DMS114 treated with DMSO at 0.1 percent for 48 hours (cell line): ENCODE data around the gene SFSWAP.
"Not testable (repeated sequence)": the region's sequence is repeated elsewhere in the genome, so short reads cannot be mapped to it uniquely, and the experiment has no call there.

Experiments
- DNase-seq: peaks from one replicate; lab custom pipeline; 2025; ENCODE audit not compliant: unreplicated experiment; lab: John Stamatoyannopoulos, UW

Gene SFSWAP

DNA sequence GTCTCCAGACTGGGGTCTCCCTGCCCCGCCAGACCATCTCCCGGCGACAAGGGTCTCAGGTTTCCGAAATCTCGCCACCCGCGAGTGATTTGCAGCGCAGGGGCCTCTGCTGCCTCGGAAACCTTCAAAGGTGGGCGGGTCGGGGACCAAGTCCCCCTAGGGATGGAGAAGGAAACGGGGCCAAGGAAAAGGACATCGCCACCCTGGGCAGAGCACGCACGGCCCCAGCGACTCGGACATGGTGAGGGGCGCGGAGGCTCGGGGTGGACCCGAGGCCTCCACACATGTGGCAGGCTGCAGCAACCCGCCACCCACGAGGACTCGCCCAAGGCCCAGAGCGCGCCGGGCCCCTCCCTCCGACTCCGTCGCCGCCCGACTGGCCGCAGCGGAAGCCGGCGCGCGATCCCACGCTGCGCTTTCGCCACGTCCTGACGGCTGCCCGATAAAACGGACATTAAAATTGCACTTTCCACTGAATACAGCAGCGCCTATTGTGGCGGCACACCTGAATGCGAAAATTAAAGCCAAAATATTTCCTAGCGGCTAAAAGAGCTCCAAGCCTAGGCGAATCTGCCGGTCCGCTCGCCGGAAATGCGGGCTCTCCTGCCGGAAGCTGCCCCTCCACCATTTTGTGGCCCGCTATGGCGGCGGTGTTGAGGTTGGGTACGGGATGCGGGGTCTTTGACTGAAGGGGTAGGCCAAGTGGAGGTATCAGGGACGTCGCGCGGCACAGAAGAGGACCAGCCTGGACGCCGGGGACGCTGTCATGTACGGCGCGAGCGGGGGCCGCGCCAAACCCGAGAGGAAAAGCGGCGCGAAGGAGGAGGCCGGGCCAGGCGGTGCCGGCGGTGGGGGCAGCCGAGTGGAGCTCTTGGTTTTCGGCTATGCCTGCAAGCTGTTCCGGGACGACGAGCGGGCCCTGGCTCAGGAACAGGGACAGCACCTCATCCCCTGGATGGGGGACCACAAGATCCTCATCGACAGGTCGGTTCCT lies at the start of gene SFSWAP:
Gene SFSWAP (plus strand): TSS at position 627 of the 994 bp plus-strand sequence. CDS start 140 bp downstream, at position 767.
- peak; percentile 74 for DNase-seq

- not testable (repeated sequence) for DNase-seq
Observed at GRCh38 chr12:131661170-131661985, 49.5 kb upstream of the SFSWAP start.

DNA sequence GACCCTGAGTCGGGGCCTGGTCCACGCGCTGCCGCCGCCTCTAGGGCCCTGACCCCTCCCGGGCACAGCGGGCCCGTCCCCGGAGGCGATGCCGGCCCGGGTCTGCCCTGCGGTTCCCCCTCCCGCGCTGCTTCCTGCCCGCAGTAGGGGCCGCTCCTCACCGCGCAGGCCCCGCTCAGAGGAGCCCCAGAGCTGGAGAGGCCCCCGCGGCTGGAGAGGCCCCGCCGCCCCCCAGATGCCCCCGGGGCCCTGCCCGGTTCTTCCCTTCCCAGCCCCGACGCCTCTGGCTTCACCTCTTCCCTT lies 49.0 kb upstream of the SFSWAP start:
- DNase-seq = not testable (repeated sequence)

DNA sequence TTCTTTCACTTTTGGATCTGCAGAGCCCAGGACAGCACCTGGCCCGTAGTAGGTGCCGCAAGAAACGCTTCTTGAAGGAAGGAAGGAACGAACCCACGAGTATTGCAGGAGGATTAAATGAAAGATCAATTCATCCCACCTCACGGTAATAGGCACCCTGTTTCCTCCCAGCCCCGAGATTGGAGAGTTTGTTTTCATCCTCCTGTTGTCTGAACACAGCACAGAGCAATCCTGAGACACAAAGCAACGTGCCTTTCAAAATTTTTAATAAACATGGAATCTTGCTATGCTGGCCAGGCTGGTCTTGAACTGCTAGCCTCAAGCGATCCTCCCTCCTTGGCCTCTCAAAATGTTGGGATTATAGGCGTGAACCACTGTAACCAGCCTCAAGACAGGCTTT lies 48.5 kb upstream of the SFSWAP start:
- DNase-seq = not testable (repeated sequence)

DNA sequence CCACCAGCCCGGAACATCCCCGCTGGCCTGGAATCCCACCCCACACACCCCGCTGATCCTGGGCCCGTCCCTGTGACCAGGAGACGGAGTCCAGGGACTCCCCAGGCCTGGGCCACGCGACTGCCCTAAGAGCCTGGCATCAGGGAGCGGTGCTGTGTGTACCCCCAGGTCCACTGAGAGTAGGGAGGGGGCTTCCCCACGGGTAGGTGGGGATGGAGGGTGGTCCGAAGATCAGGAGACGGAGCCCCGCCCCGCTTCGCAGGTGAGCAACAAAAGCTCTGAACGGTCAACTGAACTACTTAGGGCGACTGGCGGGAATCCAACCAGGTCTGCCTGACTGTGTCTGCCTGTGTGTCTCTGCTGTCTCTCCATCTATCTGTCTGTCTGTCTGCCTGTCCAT lies 45.2 kb upstream of the SFSWAP start:
- not testable (repeated sequence) for DNase-seq

DNA sequence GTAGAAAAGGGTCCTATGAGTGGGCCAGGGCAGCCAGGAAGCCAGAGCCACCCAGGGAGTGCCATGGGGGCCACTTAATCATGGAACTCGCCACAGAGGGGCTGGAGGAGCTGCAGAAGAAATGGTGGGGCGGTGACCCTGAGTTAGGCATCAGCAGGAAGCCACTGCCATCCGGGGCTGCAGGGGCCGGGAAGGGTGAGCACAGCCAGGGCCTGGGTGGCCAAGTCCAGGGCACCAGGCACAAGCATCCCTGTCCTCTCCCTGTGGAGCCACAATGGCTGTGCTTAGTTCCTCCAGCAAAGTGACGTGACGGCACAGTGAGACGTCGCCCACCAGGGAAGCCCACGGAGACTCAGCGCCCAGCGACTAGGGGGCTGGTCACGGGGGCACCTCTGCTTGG lies 44.4 kb upstream of the SFSWAP start:
- not testable (repeated sequence) for DNase-seq

DNA sequence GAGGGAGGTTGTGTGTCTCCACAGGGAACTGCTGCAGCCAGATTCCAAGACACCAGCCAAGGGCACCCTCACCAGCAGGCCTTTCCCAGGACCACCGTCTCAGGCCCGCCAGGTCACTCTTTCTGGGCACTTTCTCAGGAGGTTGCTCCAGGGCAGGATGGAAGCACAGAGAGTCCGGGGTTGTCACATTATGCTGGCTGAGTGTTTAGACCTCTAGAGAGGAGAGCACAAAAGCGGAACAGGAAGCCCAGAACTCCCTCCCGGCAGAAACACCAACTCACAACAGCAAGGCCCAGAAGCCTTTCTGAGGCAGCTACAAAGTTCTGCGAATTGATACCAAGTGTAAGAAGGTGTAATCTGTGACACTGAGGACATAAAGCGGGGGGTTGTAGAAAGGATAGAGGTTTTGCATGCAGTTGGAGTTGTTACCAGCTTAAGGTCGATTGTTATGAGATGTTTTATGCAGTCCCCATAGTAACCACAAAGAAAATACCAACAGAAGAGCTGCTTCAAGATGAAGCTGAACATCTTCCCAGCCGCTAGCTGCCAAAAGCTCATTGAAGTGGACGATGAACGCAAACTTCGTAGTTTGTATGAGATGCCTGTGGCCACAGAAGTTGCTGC lies 43.8 kb upstream of the SFSWAP start:
- DNase-seq = not testable (repeated sequence)

DNA sequence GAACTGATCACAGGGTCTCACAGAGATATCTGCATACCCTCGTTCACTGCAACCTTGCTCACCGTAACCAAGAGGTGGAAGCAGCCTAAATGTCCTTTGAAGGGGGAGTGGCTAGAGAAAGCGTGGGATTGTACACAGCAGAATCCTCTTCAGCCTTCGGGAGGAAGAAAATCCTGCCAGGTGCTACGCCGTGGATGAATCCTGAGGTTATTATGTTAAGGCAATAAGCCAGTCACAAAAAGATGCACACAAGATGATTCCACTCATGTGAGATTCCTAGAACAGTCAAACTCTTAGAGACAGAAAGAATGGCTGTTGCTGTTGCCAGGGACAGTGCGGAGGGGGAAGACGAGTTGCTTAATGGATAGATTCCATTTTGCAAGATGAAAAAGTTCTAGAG lies 39.6 kb upstream of the SFSWAP start:
- no peak for DNase-seq

GRCh38 chr12:131671871-131672270 lies 39.0 kb upstream of the SFSWAP start:
- no peak for DNase-seq

DNA sequence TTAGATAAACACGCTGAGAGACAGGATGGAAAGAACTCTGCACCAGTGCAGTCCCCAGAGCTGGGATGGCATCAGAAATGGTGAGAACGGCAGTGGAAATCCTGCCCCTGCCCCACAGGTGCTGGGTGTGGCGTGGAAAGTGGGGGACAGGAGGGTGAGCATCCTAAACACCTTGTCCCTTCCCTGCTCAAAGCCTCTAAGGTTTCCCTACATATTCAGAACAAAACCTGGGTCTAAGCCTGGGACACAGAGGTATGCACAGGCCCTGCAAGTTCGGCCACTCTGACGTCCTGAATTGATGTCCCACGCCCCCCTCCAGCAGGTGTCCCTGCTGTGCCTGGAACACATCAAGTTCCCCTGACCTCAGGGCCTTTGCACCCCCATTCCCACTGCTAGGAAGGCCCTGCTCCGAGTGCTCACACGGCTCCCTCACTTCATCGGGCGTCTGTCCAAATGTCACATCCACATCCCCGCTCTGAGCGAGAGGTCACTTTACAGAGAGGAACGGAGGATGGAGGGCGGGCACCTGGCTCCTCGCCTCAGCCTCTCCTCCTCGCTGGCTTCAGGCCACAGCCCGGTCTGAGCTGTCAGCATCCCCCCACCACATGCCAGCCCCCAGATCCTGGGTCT lies 38.5 kb upstream of the SFSWAP start:
- DNase-seq = no peak

DNA sequence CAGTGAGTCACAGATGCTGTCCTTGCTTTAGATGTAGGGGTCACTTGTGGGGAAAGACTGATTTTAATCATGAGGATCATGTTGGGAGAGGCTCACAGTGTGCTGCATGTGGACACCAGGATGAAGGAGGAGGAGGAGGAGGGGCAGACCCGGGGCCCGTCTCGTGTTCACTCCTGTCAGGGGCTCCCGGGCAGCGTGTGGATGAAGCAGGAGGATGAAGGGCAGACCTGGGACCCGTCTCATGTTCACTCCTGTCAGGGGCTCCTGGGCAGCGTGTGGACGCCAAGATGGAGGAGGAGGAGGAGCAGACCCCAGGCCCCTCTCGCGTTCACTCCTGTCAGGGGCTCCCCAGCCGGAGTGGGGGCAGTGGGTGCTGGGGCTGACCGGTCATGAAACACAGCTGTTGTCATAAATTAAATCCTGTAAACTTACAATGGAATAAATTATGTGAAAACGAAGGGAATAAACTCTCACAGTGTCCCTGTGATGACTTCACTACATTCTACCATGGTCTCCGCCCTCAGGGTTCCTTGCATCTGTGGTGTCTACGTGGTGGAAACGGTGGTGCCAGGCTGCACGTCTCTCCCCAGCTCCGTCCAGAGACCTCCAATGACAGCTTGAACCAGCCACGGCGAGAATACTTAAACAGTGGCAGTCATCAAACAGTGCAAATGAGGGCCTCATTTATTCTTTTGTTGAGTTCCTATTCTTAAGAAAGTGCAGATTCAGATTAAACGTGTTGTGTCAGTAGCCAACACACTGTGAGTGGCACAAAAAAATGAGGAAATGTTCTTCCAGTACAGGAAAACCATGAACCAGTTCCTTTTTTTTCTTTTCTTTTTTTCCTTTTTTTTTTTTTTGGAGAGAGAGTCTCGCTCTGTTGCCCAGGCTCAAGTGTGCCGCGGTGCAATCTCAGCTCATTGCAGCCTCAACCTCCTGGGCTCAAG lies 37.7 kb upstream of the SFSWAP start:
- no peak for DNase-seq

DNA sequence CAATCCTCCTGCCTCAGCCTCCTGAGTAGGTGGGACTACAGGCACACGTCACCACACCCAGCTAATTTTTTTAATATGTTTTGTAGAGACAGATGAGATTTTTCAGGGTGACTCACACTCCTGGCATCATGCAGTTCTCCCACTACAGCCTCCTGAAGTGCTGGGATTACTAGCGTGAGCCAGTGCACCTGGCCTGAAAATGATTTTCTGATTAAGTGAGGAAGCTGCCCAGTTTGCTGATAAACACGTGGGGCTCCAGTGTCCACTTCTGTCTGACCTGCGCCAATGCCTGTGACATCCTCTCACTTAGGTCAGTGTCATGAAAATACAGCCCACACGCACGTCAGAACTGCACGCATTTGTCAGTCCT lies 37.0 kb upstream of the SFSWAP start:
- DNase-seq = no peak

DNA sequence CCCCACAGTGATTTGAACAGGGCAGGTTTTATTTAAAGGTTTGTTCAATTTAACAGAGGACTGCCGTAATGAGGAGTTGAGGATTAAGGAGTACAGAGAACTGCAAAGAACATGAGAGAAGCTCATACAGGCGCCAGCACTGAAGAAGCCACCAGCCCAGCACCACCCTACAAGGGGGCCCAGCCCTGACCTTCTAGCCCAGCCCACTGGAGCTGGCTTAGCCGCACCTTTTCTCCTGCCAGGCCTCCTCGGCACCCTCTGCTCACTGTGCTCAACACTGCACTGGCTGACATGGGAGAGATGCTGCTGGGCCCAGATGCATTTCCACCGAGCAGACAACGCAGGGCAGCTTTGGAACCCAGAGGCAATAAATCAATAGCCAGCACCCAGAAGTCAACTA lies 36.5 kb upstream of the SFSWAP start:
- DNase-seq = no peak

DNA sequence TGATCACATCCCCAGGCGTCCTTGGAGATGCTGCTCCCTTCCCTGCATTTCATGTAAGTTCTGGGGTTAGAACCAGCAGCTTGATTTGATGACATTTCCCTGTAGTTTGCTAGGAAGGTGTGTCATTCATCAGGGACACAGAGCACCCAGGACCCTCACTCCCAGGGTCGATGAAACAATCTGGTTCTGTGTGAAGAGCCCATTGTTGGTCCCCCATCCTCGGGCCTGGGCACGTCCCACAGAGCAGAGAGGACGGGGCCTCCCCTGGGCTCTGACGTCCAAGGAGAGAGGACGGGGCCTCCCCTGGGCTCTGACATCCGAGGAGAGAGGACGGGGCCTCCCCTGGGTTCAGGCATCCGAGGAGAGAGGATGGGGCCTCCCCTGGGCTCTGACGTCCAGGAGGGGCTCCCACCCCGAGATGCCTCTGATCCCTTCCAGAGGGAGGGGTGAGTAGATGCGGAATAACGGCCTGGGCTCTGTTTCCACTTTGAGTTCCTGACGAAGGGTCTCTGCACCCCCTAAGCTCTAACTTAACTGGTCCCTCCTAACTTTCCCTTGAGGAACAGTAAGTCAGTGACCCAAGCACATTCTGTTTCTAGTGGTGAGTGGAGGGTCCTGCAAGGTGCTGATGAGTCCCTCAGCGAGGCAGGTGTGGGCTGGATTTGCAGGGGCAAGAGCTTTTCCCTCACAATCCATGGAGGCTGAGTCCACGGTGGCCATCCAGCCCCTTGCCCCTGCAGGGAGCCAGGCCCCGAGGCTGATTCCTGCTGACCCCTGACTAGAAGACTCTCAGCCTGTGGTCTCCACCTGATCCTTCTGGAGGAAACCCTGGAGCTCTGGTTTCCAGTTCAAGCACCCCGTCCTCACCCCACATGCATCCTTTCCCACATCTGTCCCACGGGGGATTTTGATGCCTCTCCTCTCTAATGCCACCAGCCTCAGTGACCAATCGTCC lies 35.5 kb upstream of the SFSWAP start:
- DNase-seq = no peak

GRCh38 chr12:131676544-131676943 lies 34.3 kb upstream of the SFSWAP start:
- DNase-seq = no peak

DNA sequence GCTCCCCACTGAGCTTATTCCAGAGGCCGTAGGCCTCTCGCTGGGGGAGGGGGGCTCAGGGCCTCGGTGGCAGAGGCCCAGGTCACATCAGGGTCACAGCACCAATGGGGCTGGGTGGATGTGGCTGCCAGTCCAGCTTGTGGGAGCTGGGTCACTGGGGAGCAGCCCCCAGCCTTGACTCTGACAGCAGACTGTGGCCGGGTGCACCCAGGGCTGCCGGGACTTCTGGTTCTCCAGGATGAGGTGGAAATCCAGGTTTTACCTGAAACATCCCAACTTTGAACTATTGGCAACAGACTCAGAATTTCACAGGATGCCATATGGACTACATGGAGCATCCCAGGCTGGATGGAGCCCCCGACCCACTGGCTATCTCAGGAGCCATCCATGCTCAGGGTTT lies 33.8 kb upstream of the SFSWAP start:
- DNase-seq = not testable (repeated sequence)

- DNase-seq = no peak
Observed at GRCh38 chr12:131677699-131678098, 33.2 kb upstream of the SFSWAP start.

GRCh38 chr12:131678389-131679181 lies 32.3 kb upstream of the SFSWAP start:
- not testable (repeated sequence) for DNase-seq
